GM18499 (cell line): ENCODE data around the gene SH3TC1.
A peak's percentile ranks its signal among the peaks of the same experiment; 100 is the strongest.

Source experiments
- ATAC-seq: cut with Tn5 transposase; IDR thresholded peaks from one replicate; pipeline ENCODE4 v1.9.1; 2021; ENCODE audit warnings: moderate number of reproducible peaks; ENCODE audit not compliant: insufficient read depth, unreplicated experiment

Gene SH3TC1

GRCh38 chr4:8163436-8164193, 35.5 kb upstream of the SH3TC1 start:
- no peak for ATAC-seq

GRCh38 chr4:8164194-8164565, 34.9 kb upstream of the SH3TC1 start:
- no peak for ATAC-seq

- no peak for ATAC-seq
These were observed 34.4 kb upstream of the SH3TC1 start for GRCh38 chr4:8164687-8165086.

GRCh38 chr4:8165374-8165896, 33.7 kb upstream of the SH3TC1 start:
- no peak for ATAC-seq

GRCh38 chr4:8167291-8167690, 31.8 kb upstream of the SH3TC1 start:
- ATAC-seq, result no peak

- ATAC-seq, result no peak
These were observed 31.3 kb upstream of the SH3TC1 start for GRCh38 chr4:8167815-8168214.

GRCh38 chr4:8168232-8168631, 30.9 kb upstream of the SH3TC1 start:
- ATAC-seq, result no peak

- ATAC-seq, result no peak
These were observed 30.1 kb upstream of the SH3TC1 start for GRCh38 chr4:8168832-8169598.

- ATAC-seq, result no peak
These were observed 29.3 kb upstream of the SH3TC1 start for GRCh38 chr4:8169763-8170162.

GRCh38 chr4:8170341-8170740, 28.7 kb upstream of the SH3TC1 start:
- no peak for ATAC-seq

- ATAC-seq, result no peak
These were observed 27.8 kb upstream of the SH3TC1 start for GRCh38 chr4:8171266-8171665.

GRCh38 chr4:8171984-8172924, 26.8 kb upstream of the SH3TC1 start:
- peak; percentile 49 for ATAC-seq

- no peak for ATAC-seq
These were observed 25.4 kb upstream of the SH3TC1 start for GRCh38 chr4:8173492-8174242.

- no peak for ATAC-seq
These were observed 24.1 kb upstream of the SH3TC1 start for GRCh38 chr4:8174970-8175369.

- no peak for ATAC-seq
These were observed 23.4 kb upstream of the SH3TC1 start for GRCh38 chr4:8175686-8176085.

GRCh38 chr4:8176547-8177399, 22.3 kb upstream of the SH3TC1 start:
- ATAC-seq, result no peak

- ATAC-seq, result no peak
These were observed 21.5 kb upstream of the SH3TC1 start for GRCh38 chr4:8177552-8177951.

GRCh38 chr4:8177956-8178355, 21.1 kb upstream of the SH3TC1 start:
- no peak for ATAC-seq

GRCh38 chr4:8179074-8179473, 20.0 kb upstream of the SH3TC1 start:
- no peak for ATAC-seq
